Effector memory CD4-positive, alpha-beta T cell (primary cell): Measurements from ENCODE around the gene CARNS1.

Source experiments
- DNase-seq, 3 donors: peaks; one replicate each; pipeline ENCODE4 v3.0.0-alpha.2; 2020
- H3K27ac ChIP-seq: 2 replicates; pipeline ENCODE4 v1.7.0; 2013; ENCODE audit warnings: mild to moderate bottlenecking, low read length, moderate library complexity; ENCODE audit not compliant: insufficient read depth, poor library complexity, severe bottlenecking
- H3K27me3 ChIP-seq: replicated peaks from 2 replicates; pipeline ENCODE4 v1.7.0; 2013; ENCODE audit warnings: mild to moderate bottlenecking, low read length; ENCODE audit not compliant: insufficient read depth, control insufficient read depth, poor library complexity, severe bottlenecking
- H3K36me3 ChIP-seq: 2 replicates; pipeline ENCODE4 v1.7.0; 2013; ENCODE audit warnings: mild to moderate bottlenecking, low read length, moderate library complexity; ENCODE audit not compliant: control insufficient read depth, insufficient read depth
- H3K4me1 ChIP-seq: 2 replicates; pipeline ENCODE4 v1.7.0; 2013; ENCODE audit warnings: low read length, mild to moderate bottlenecking; ENCODE audit not compliant: control insufficient read depth, insufficient read depth, poor library complexity, severe bottlenecking
- H3K4me3 ChIP-seq: 2 replicates; pipeline ENCODE4 v1.7.0; 2013; ENCODE audit warnings: low read length, low read depth, mild to moderate bottlenecking; ENCODE audit not compliant: insufficient read depth, poor library complexity, severe bottlenecking
- H3K9me3 ChIP-seq: 2 replicates; pipeline ENCODE4 v1.7.0; 2013; ENCODE audit warnings: mild to moderate bottlenecking, low read length, moderate library complexity; ENCODE audit not compliant: control insufficient read depth

The CARNS1 gene

GRCh38 chr11:67437082-67437808 lies 21.8 kb downstream of the CARNS1 start, which contains the start of gene PTPRCAP:
TSS of gene PTPRCAP (minus strand) at chr11:67437682. CDS start at chr11:67437619, 63 bp downstream.
- H3K4me3 ChIP-seq: peak within 1 kb of the TSS; percentile 94
- H3K36me3 ChIP-seq: peaks cover 18% of the 10 kb centered on the region
- H3K4me1 ChIP-seq: peaks cover 77% of the 10 kb centered on the region
- H3K27ac ChIP-seq: peak within 1 kb of the TSS; percentile 93
- peak; percentile 68 to 71 (median 68) for DNase-seq
- no peaks in the 10 kb centered on the region for H3K9me3 ChIP-seq
- H3K27me3 ChIP-seq: no peaks in the 10 kb centered on the region

GRCh38 chr11:67437809-67438157 lies 22.3 kb downstream of the CARNS1 start:
- Histone ChIP-seq H3K4me3 (peak overlapping the region; percentile 94), H3K4me1 (peaks cover 75% of the 10 kb centered on the region), H3K27me3 (no peaks in the 10 kb centered on the region), H3K36me3 (peaks cover 18% of the 10 kb centered on the region), H3K27ac (peak overlapping the region; percentile 93), H3K9me3 (no peaks in the 10 kb centered on the region)
- DNase-seq: no peak

- Histone ChIP-seq H3K27ac (peak overlapping the region; percentile 93), H3K27me3 (no peaks in the 10 kb centered on the region), H3K9me3 (no peaks in the 10 kb centered on the region), H3K36me3 (peaks cover 18% of the 10 kb centered on the region), H3K4me1 (peaks cover 70% of the 10 kb centered on the region), H3K4me3 (peak overlapping the region; percentile 94)
- peak; percentile 61 to 69 (median 68) for DNase-seq
These were observed 22.9 kb downstream of the CARNS1 start for GRCh38 chr11:67438158-67438902.

DNA sequence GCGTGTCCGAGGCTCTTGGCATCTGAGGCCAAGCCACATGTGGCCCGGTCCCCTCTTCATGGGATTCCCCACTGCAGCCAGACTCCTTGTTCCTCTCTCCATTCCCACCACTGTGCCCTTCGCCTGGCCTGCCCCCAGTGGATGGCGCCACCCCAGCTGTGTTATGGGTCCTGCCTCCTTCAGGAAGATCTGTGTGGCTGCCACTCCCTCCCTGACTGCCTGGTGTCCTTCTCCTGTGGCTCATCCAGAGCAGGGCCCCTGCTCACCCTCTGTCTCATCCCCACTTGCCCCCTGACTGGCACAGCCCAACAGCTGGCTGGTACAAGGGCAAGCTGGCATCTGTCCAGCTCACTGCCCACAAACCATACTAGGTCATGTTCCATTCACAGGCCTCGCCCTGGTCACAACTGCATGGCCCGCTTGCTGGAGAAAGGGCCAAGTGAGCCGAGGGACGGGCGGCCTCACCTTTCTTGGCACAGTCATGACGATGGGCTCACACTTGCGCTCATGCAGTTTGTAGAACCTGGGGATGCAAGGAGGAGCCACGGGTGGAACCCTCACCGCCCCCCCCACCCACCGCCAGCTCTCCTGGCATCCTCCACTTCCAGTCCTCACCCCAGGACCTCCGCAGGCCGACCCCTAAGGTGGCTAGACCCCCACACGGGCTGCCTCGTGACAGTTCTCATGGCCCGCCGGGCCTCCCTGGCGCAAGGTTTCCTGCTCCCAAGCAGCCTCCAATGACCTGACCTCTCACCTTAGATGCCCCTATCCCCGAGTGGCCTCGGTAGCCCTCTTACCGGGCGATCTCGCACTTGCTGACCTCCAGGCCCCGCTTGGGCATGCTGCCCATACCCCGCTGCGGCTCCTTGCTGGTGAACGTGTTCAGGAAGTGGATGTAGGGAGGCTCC lies 24.1 kb downstream of the CARNS1 start:
- H3K4me1 ChIP-seq: peaks cover 61% of the 10 kb centered on the region
- peaks cover 12% of the 10 kb centered on the region for H3K36me3 ChIP-seq
- H3K9me3 ChIP-seq: no peaks in the 10 kb centered on the region
- H3K4me3 ChIP-seq: peak overlapping the region; percentile 94
- DNase-seq: no peak
- no peaks in the 10 kb centered on the region for H3K27me3 ChIP-seq
- peak overlapping the region; percentile 93 for H3K27ac ChIP-seq

- Histone ChIP-seq H3K27ac (peak overlapping the region; percentile 93), H3K27me3 (no peaks in the 10 kb centered on the region), H3K9me3 (no peaks in the 10 kb centered on the region), H3K4me3 (peak overlapping the region; percentile 94), H3K36me3 (peaks cover 3% of the 10 kb centered on the region), H3K4me1 (peaks cover 61% of the 10 kb centered on the region)
- DNase-seq: no peak
These were observed 25.0 kb downstream of the CARNS1 start for GRCh38 chr11:67440229-67441097.

DNA sequence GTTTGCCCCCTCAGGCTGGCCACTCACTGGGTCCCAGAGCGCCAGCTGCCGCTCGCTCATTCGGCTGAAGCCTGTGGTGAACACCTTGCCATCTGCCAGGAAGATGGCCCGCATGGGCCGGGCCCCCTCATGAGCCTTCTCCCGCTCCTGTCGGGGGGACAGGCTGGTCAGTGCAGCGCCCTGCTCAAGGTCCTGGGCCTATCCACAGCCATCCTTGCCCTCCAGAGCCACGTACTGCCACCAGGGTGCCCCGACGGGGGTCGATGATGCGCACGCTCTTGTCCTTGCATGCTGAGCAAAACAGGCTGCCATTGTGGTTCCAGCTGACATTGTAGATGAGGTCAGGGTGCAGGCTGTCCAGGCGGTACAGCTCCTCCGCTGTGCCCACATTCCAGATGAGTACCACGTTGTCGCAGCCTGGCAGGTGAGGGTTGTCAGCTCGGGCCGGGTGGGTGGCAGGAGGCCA lies 25.7 kb downstream of the CARNS1 start:
- no peak for DNase-seq
- H3K27me3 ChIP-seq: no peaks in the 10 kb centered on the region
- H3K4me1 ChIP-seq: peaks cover 61% of the 10 kb centered on the region
- no peaks in the 10 kb centered on the region for H3K9me3 ChIP-seq
- no peak overlapping the region for H3K4me3 ChIP-seq
- H3K36me3 ChIP-seq: no peaks in the 10 kb centered on the region
- H3K27ac ChIP-seq: peak overlapping the region; percentile 93

DNA sequence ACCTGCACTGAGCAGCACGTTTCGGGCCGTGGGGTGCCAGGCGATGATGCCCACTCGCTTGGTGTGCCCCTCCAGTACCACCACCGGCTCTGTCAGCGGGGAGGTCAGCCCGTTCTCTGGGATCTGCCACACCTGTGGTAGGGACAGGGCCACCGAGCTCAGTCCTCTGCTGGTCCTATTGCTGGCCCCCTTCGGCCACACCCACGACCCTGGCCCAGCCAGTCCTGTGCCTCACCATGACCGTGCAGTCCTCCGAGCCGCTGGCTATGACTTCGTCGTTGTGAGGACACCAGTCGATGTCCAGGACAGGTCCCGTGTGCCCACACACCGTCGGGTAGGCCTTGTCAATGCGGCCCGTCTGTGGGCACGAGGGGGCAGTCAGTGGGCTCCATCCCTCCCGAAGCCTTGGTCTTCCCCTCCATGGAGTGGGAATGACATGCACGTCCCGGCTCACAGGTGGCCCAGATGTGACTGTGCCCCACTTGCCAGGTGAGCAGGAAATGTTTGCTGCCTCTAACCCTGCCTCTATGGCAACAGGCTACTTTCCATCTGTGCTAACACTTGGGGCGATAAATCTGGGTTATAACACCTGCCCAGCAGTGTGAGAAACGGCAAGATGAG lies 26.4 kb downstream of the CARNS1 start:
- Histone ChIP-seq H3K36me3 (no peaks in the 10 kb centered on the region), H3K9me3 (no peaks in the 10 kb centered on the region), H3K27me3 (no peaks in the 10 kb centered on the region), H3K4me3 (no peak overlapping the region), H3K4me1 (peaks cover 60% of the 10 kb centered on the region), H3K27ac (peak overlapping the region; percentile 93)
- DNase-seq: no peak

DNA sequence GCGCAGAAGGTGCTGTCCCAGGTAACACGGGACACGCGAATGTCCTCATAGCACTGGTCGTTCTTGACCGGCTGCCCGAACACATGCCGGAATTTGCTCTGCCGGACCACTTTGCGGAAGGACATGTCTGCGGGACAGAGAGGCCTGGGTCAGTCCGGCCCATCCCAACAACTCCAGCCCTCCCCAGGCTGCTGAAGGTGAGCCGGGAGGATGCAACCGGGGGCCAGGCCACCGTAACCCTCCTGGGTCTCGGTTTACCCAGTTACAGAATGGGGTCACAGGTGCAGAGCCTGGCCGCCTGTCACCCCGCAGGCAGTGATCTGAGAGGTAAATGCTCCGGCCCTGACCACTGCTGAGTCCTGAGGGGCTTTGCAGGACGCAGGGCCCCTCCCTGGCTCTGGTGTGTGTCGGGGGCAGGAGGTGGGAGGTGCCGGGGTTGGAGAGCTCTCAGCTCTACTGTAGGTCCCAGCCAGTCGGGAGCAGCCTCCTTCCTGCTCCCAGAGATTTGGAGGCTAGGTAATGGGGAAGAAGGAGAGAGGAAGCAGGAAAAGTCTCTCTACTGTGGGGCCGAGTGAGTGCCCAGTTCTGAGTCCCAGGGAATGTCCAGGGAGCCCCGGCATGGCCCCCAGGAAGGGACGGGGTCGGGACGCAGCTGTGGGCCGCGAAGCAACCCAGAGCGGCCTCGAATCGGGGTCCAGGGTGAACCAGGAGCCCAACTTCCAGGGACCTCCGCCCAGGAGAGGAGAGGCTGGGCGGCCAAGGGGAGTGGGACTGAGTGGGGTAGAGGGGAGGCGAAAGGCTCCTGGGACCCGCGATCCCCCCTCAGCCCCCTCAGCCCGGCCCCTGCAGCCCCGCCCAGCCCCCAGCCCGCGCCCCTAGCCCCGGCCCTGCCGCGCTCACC lies 27.3 kb downstream of the CARNS1 start:
- H3K9me3 ChIP-seq: no peaks in the 10 kb centered on the region
- H3K27me3 ChIP-seq: no peaks in the 10 kb centered on the region
- DNase-seq: no peak
- peak overlapping the region; percentile 89 for H3K27ac ChIP-seq
- H3K4me1 ChIP-seq: peaks cover 69% of the 10 kb centered on the region
- H3K36me3 ChIP-seq: no peaks in the 10 kb centered on the region
- no peak overlapping the region for H3K4me3 ChIP-seq
